Renal cortical epithelial cell (primary cell): ENCODE measurements around the gene C10orf88. TPM values are rescaled to one million over a fixed set of nuclear protein-coding genes. Genes with fewer than 3 reads are reported as not detected.
"Not testable (repeated sequence)": the region's sequence is repeated elsewhere in the genome, so short reads cannot be mapped to it uniquely, and the experiment has no call there.

Experiments
- DNase-seq: peaks from one replicate; pipeline ENCODE4 v3.0.0-alpha.2; 2011; ENCODE audit warnings: low read depth
- total RNA-seq: library from RNA; depleted of rRNA; stranded (reverse); fragments of >200 nt; gene quantifications from 2 replicates; pipeline ENCODE4 v1.2.3, GENCODE V29; 2014

The C10orf88 gene
- total RNA-seq, 1 donor from 2014 or later = 11.0 TPM

- DNase-seq = no peak
Measured at GRCh38 chr10:122962405-122962804, 8.4 kb upstream of the C10orf88 start.

GRCh38 chr10:122957474-122957873 is 3.4 kb upstream of the C10orf88 start:
- DNase-seq = no peak

- DNase-seq = no peak
Measured at GRCh38 chr10:122955892-122956291, 1.9 kb upstream of the C10orf88 start.

- DNase-seq = no peak
Measured at GRCh38 chr10:122954731-122955050, 664 bp upstream of the C10orf88 start.

DNA sequence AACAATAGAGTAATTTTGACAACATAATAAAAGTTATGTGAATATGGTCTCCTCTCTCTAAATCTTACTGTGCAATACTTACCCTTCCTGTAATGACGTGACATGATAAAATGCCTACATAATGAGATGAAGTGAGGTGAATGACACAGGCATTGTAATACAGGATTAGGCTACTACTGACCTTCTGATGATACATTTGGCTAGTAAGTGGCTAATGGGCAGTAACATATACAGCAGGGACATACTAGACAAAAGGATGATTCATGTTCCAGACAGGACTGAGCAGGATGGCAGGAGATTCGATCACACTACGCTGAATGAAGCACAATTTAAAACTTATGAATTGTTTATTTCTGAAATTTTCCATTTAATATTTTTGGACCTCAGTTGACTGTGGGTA is 4.7 kb downstream of the C10orf88 start:
- DNase-seq = no peak

DNA sequence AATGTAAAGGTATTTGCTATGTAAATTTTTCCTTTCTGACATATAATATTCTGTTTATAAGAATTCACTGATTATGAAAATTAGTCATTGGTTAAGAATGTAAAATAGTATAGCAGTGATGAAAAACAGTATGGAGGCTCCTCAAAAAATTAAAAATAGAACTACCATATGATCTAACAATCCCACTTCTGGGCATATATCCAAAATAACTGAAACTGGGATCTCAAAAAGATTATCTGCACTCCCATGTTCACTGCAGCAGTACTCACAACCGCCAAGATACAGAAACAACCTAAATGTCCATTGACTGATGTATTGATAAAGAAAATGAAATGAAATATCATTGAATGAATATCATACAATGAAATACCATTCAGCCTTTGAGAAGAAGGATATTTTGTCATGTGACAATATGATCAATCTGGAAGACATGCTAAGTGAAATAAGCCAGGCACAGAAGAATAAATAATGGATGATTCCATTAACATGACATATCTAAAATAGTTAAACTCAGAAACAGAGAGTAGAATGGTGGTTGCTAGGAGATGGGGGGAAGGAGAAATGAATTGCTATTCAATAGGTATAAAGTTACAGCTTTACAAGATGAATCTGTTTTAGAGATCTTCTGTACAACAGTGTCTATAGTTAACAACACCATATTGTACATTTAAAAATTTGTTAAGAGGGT is 14.0 kb downstream of the C10orf88 start:
- DNase-seq = no peak

DNA sequence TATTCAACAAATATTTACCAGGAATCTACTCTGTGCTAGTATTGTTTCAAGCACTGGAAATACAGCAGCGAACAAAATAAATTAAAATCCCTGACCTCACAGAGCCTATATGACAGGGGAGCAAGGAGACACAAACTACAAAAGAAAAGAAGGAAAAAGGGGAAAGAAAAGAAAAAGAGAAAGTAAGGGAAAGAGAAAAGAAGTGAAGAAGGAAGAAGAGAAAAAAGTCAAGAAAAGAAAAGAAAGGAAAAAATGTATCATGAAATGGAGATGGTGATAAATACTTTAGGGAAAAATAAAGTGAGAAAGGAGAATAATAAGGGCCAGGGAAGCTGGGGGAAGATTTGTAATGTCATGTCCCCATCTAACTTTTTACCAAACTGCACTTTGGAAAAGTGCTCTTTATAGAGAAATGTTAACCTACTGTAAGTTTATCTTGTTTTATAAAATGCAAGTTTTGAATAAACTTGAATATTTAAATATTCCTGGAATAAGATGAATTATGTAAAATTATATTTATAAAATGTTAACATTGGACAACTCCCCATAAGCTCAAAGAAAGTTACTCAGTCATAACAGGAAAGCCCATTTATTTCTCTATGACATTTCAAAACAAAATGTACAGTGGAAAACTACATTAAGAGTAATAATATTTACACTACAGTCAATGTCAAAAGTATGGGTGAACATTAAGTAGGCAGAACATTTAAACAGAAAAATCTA is 14.7 kb downstream of the C10orf88 start:
- no peak for DNase-seq

- peak; percentile 11 for DNase-seq
Measured at GRCh38 chr10:122931088-122931906, 22.7 kb downstream of the C10orf88 start.

DNA sequence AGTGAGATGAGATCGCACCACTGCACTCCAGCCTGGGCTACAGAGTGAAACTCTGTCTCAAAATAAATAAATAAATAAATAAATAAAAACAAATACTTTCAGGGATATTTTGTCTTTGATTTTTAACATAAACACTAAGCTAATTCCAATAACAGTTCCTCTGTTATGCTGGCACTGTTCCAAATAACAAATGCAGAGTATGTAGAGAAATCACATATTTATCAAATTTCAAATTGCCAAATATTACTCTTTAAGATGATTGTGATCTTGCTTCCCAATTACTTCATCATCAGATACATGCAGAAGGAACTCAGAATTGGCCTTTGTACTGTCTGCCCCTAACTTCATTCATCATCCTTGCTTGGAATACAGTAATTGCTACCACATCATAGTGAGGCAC is 23.9 kb downstream of the C10orf88 start:
- DNase-seq = no peak

DNA sequence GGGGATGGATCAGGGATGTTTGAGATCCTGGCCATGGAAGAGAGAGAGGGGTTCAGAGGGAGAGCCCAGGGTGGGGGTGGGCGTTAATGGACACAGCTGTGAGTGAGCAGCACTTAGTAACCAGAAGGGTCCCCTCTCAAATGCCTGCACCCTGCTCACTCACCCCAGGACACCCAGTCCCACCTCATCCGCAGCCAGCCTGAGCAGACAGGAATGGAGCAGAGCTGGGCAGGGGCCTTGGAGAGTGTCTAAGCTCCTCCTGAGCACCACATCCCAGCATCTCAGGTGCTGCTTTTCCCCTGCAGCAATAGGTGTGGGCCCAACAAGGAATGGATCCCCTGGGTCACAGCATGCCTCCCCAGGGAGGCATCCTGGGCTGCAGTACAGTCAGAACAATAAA is 38.3 kb downstream of the C10orf88 start:
- no peak for DNase-seq

DNA sequence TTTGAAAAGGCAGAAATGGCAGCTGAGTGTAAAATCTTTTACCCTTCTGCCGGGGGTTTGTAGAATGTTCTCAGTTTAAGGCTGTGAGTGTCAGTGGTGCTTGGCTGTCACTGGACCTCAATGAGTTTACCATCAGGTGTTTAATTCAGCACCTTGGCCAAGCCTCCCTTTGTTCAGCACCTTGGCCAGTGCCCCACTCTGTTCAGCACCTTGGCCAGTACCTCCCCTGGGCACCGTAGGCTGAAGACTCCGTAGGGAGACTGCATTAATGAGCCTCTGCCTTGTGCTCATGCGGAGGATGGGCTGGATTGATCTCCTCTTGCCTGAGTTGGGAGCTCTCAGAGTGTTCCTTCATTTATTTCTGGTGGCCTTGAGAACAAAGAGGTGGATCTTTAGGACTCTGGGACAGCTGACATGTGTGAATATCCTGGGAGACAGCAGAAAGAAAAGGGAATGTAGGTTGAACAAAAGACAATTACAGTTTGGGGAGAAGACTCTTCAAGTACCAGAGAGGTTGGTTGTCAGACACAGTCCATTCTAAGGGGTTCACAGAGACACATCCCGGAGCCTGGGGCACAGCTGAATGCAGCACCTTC is 42.0 kb downstream of the C10orf88 start:
- DNase-seq = peak; percentile 39

DNA sequence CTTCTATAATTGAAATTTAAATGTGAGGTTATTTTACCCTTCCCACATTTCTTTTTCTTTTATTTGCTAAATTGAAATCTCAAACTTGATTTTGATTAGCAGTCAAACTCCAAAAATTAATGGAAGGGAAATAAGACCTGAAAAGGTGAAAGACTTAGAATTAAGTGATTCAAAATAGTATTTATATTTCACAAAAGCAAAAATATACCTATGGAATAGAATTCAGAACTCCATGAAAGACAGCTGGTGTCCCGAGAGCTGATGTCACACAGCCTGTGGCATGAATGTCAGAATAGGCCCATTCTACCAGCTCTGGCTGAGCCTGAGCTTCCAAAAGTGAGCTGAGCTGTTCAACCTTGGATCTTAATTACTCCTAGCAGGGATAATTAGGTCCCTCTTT is 43.7 kb downstream of the C10orf88 start, which contains the start of gene FAM24A:
Gene FAM24A (plus strand): TSS at position 301 of the 400 bp plus-strand sequence. CDS start 1,025 bp downstream, outside the sequence.
- DNase-seq = no peak

GRCh38 chr10:122903861-122904260 is 50.2 kb downstream of the C10orf88 start:
- DNase-seq = not testable (repeated sequence)

- DNase-seq = no peak
Measured at GRCh38 chr10:122894261-122894944, 59.6 kb downstream of the C10orf88 start.

- no peak for DNase-seq
Measured at GRCh38 chr10:122884166-122884565, 69.9 kb downstream of the C10orf88 start.

DNA sequence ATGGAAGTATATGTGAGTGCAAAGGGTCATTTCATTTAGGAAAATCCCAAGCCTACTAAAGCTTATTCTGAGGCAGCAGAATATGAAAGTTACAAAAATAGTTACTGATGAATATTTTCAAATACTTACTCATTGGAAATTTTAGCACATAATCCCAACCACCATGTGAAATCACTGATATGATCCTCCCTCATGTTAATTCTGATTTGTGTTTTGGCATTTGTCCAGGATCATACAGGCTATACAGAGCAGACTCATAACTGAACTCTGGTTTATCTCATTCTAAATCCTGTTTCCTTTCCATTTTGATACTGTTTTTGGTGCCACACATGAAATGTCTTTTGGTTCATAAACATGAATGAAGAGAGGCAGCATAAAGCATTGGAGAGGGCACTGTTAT is 71.3 kb downstream of the C10orf88 start:
- DNase-seq = no peak

Other genes starting within 250 kb of the C10orf88 start
- gene CUZD1, start 108.4 kb downstream of the C10orf88 start, total RNA-seq = 0.69 and 1.2 TPM in 2 replicates
- gene FAM24B, start 74.6 kb downstream of the C10orf88 start, total RNA-seq = 5.3 and 6.3 TPM in 2 replicates
- not detected in 2 replicates for gene FAM24A, start 43.6 kb downstream of the C10orf88 start, total RNA-seq
- 6.4 and 10.4 TPM in 2 replicates for gene PSTK, start 26.2 kb upstream of the C10orf88 start, total RNA-seq
- gene IKZF5, start 54.6 kb upstream of the C10orf88 start, total RNA-seq = 3.3 and 5.3 TPM in 2 replicates
- gene ACADSB, start 54.8 kb upstream of the C10orf88 start, total RNA-seq = 4.2 and 11.0 TPM in 2 replicates
- gene HMX3, start 181.7 kb upstream of the C10orf88 start, total RNA-seq = not detected in 2 replicates
- not detected in 2 replicates for gene HMX2, start 193.9 kb upstream of the C10orf88 start, total RNA-seq
- gene BUB3, start 200.2 kb upstream of the C10orf88 start, total RNA-seq = 113 and 166 TPM in 2 replicates